Measurements from ENCODE around the gene BEND3. TPM values are rescaled to one million over a fixed set of nuclear protein-coding genes. Genes with fewer than 3 reads are reported as not detected.

Gene BEND3
- 5.7 and 9.5 TPM in 2 replicates for total RNA-seq (2011; cell fraction: chromatin; rRNA removed; ENCODE audit: low replicate concordance)
- 7.0 and 7.8 TPM in 2 replicates for total RNA-seq (2011; cell fraction: nucleolus; rRNA removed)
- total RNA-seq (2011; cell fraction: nucleoplasm; rRNA removed) = 5.8 and 6.0 TPM in 2 replicates
- total RNA-seq (2014; rRNA removed) = 3.6 and 4.2 TPM in 2 replicates
- 3.6 and 4.0 TPM in 2 replicates for total RNA-seq (2014; rRNA removed; fragmentation: Illumina TruSeq; extraction: Trizol)
- 4.7 TPM in 2 replicates for total RNA-seq (2015; rRNA removed; fragmentation: Illumina TruSeq; extraction: Trizol)
- total RNA-seq (2021) = 7.4 and 8.4 TPM in 2 replicates
- 1.9 and 2.4 TPM in 2 replicates for polyA plus RNA-seq (2011; rRNA removed)
- 2.0 and 3.0 TPM in 2 replicates for polyA plus RNA-seq (2011; cell fraction: cytosol; rRNA removed)
- polyA plus RNA-seq (2011; cell fraction: nucleus; rRNA removed) = 2.9 and 4.6 TPM in 2 replicates
- 1.6 and 3.1 TPM in 2 replicates for polyA plus RNA-seq (2012)
- 3.3 and 3.8 TPM in 2 replicates for polyA plus RNA-seq (2014; fragmentation: Illumina TruSeq; extraction: Trizol)
- polyA plus RNA-seq (2014; fragmentation: Nextera tagmentation; extraction: Ambion mirVana) = 1 to 10 TPM in 1 of 2 experiments, under 1 TPM in 1; 0.64 to 1.6 TPM
- polyA plus RNA-seq (2014; rRNA removed) = 2.5 and 3.5 TPM in 2 replicates
- polyA minus RNA-seq (2011; rRNA and poly(A)+ RNA removed) = 4.6 and 7.4 TPM in 2 replicates
- 5.6 and 6.8 TPM in 2 replicates for polyA minus RNA-seq (2011; cell fraction: cytosol; rRNA and poly(A)+ RNA removed)
- 3.2 and 3.4 TPM in 2 replicates for polyA minus RNA-seq (2011; cell fraction: nucleus; rRNA and poly(A)+ RNA removed)
- percentile 56 among the genes with signal in this experiment for Bru-seq, nascent RNA
- BruChase-seq, experiment 1, labeled RNA remaining after a 2-hour chase = percentile 59 among the genes with signal in this experiment
- BruChase-seq, experiment 2, labeled RNA remaining after a 6-hour chase = percentile 58 among the genes with signal in this experiment
- long read RNA-seq, experiment 1, partial matches to known transcripts = 0 of 36 reads
- long read RNA-seq, experiment 1, other reads (novel, unspliced or antisense) = 36 of 36 reads
- long read RNA-seq, experiment 2, full-length matches to known transcripts = 3 of 8 reads
- long read RNA-seq, experiment 2, partial matches to known transcripts = 0 of 8 reads
- long read RNA-seq, experiment 2, other reads (novel, unspliced or antisense) = 5 of 8 reads
- long read RNA-seq, experiment 3, partial matches to known transcripts = 0 of 4 reads
- long read RNA-seq, experiment 3, other reads (novel, unspliced or antisense) = 4 of 4 reads

GRCh38 chr6:107114926-107115694 lies at the start of gene BEND3:
Gene BEND3 (minus strand): TSS chr6:107115515. CDS start chr6:107099285, 16,230 bp downstream.
- peak; percentile 67 to 83 (median 76) for DNase-seq (ENCODE audit: extremely low read depth in 1 of 4, low spot score in 3 of 4)
- ChIA-PET CTCF (ENCODE audit: low intra/inter-chr PET ratio) (interaction anchor here (1.6 kb wide), 1 partner anchor 87 kb away, joined by 4 read pairs; the partner anchor contains the start of gene MTRES1), POLR2A (interaction anchor here (0.8 to 1.5 kb wide), 11 partner anchors 9 to 775 kb away, joined by 3 to 11 read pairs (median 3); partner anchors contain the start of gene PDSS2)
- Histone ChIP-seq H3K4me3 (peak within 1 kb of the TSS; percentile 58), H3K4me2 (ENCODE audit: insufficient read depth, low read length) (peak within 1 kb of the TSS; percentile 83), H3K79me2 (ENCODE audit: control insufficient read depth, insufficient read depth, low read length) (peaks cover 10% of the 10 kb centered on the region), H3K36me3 (ENCODE audit: control insufficient read depth, insufficient read depth, low read length) (no peaks in the 10 kb centered on the region), H2AFZ (ENCODE audit: low read depth, low read length) (peak within 1 kb of the TSS; percentile 96), H3K4me1 (replicated peaks in 1 of 2; ENCODE audit: control insufficient read depth in 2 of 2, insufficient read depth in 2 of 2, low read length in 2 of 2) (peaks cover 17 to 32% of the 10 kb centered on the region in 2 experiments), H4K20me1 (replicated peaks; ENCODE audit: control insufficient read depth, insufficient read depth, low read length) (no peaks in the 10 kb centered on the region), H3K9me3 (replicated peaks; ENCODE audit: control insufficient read depth, insufficient read depth, low read depth, low read length) (no peaks in the 10 kb centered on the region), H3K27me3 (ENCODE audit: control insufficient read depth in 2 of 2, insufficient read depth in 2 of 2, low read length in 2 of 2) (no peaks in the 10 kb centered on the region), H3K9ac (ENCODE audit: insufficient read depth in 1 of 2, low read depth in 2 of 2, low read length in 2 of 2) (peak within 1 kb of the TSS; percentile 80 to 94), H3K27ac (ENCODE audit: extremely low read depth, low read depth, low read length) (peak within 1 kb of the TSS; percentile 85), H3K9me1 (ENCODE audit: control insufficient read depth, insufficient read depth, low read length) (no peaks in the 10 kb centered on the region)
- FAIRE-seq = no peak
- peak; percentile 21 for ATAC-seq
- WGBS (ENCODE audit: insufficient coverage, low coverage, missing lambda C conversion rate) = 0% methylated on average over 37 of the region's 109 CpGs
- BruUV-seq (replicated peaks) = no TSS peak
- intact Hi-C loops (cut with micrococcal nuclease) (loop anchor here (1.0 to 10.0 kb wide), 3 partner anchors 38 to 790 kb away; partner anchors contain the start of genes ATG5 and MTRES1), in situ Hi-C loops (cut with MboI) (no loop called here)
- no peak for TF ChIP-seq SRSF9 (IDR thresholded peaks at IDR 0.05; ENCODE audit: borderline replicate concordance, low read depth, low read length)
- no peak for TF ChIP-seq LCOR (CRISPR knock-in tag; IDR thresholded peaks at IDR 0.05)
- TF ChIP-seq MYC (IDR thresholded peaks at IDR 0.05; ENCODE audit: low read depth, low read length) = peak; percentile 71; the same call in 1 of the 2 replicates
- no peak for TF ChIP-seq MYC (CRISPR knock-in tag; IDR thresholded peaks at IDR 0.05; ENCODE audit: borderline replicate concordance, low read depth)
- TF ChIP-seq E2F5 (CRISPR knock-in tag; IDR thresholded peaks at IDR 0.05) = no peak
- no peak for TF ChIP-seq ASH1L (IDR thresholded peaks at IDR 0.05; ENCODE audit: borderline replicate concordance, low read depth, partially characterized antibody)
- no peak for TF ChIP-seq ZNF75A (CRISPR knock-in tag; IDR thresholded peaks at IDR 0.05)
- TF ChIP-seq, protein P1, sequence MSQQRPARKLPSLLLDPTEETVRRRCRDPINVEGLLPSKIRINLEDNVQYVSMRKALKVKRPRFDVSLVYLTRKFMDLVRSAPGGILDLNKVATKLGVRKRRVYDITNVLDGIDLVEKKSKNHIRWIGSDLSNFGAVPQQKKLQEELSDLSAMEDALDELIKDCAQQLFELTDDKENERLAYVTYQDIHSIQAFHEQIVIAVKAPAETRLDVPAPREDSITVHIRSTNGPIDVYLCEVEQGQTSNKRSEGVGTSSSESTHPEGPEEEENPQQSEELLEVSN (IDR thresholded peaks at IDR 0.05; ENCODE audit: borderline replicate concordance in 1 of 2, extremely low read depth in 1 of 2, insufficient read depth in 1 of 2, insufficient read length in 1 of 2, low read depth in 1 of 2, low read length in 1 of 2, poor library complexity in 1 of 2, severe bottlenecking in 1 of 2) = peak in 1 of 2 experiments; percentile 35
- TF ChIP-seq GTF2B (IDR thresholded peaks at IDR 0.05; ENCODE audit: extremely low read depth, insufficient read length) = no peak
- TF ChIP-seq CHD4 (IDR thresholded peaks at IDR 0.05; ENCODE audit: insufficient read depth, insufficient replicate concordance, low read depth, low read length, poor library complexity, severe bottlenecking) = no peak
